HCT116 (cell line): ENCODE results near the gene F13A1. TPM values are rescaled to one million over a fixed set of nuclear protein-coding genes. Genes with fewer than 3 reads are reported as not detected.

Source experiments
- ATAC-seq: fragments of 200-7000 bp; cut with Tn5 transposase; 2 replicates; pipeline ENCODE4 v1.9.1; 2020; ENCODE audit warnings: mild to moderate bottlenecking, moderate library complexity
- BruUV-seq: library from RNA; stranded (reverse); fragments of 400-500 nt; replicated peaks from 2 replicates; lab custom pipeline; 2021; lab: Mats Ljungman, UMichigan
- CTCF ChIA-PET: fragments of 300-600 bp; sonication (Branson Sonifier 250); formaldehyde crosslinking; loops from one replicate; lab custom pipeline; 2021; ENCODE audit warnings: antibody characterized with exemption; lab: Charles Lee
- POLR2A ChIA-PET: fragments of 300-600, 350-600 bp; sonication (Branson Sonifier 250); formaldehyde crosslinking; loops from one replicate; lab custom pipeline; 2021; ENCODE audit warnings: antibody characterized with exemption; lab: Charles Lee
- RAD21 ChIA-PET, 2 experiments: fragments of 300-600 bp; sonication (Branson Sonifier 250); formaldehyde crosslinking; loops; one replicate each; lab custom pipeline; 2023; ENCODE audit warnings: low total read pairs in 2 of 2; ENCODE audit not compliant: uncharacterized antibody in 2 of 2, unreplicated experiment in 2 of 2, low non-redundant PET in 1 of 2; lab: Charles Lee
- DNase-seq: peaks from one replicate; pipeline ENCODE4 v3.0.0-alpha.2; 2010; ENCODE audit warnings: low read depth, low spot score
- H2AFZ ChIP-seq: fragments of 200-600 bp; shearing (Covaris generic), sonication (generic); 2 replicates; pipeline ENCODE4 v1.6.1; 2017; ENCODE audit warnings: low read depth, mixed run types, mixed read lengths, antibody characterized with exemption, low read length; ENCODE audit not compliant: poor library complexity, severe bottlenecking
- H3K27ac ChIP-seq: 2 replicates; pipeline ENCODE4 v1.5.1; 2012; ENCODE audit warnings: low read depth, low read length
- H3K27me3 ChIP-seq: fragments of 200-600 bp; sonication (generic); 2 replicates; pipeline ENCODE4 v1.6.1; 2016; ENCODE audit warnings: mixed run types, low read length, mixed read lengths; ENCODE audit not compliant: insufficient read depth
- H3K36me3 ChIP-seq, 2 experiments: fragments of 200-500 bp in 1 of 2; fragments of 200-600 bp in 1 of 2; sonication (Bioruptor generic) in 1 of 2; sonication (generic) in 1 of 2; 2 replicates each; pipeline versions ENCODE4 v1.5.1 to v1.6.1; 2014 to 2016; ENCODE audit warnings: low read length in 2 of 2, inconsistent platforms in 1 of 2, mixed read lengths in 1 of 2, mixed run types in 1 of 2; ENCODE audit not compliant: insufficient read depth in 2 of 2, control insufficient read depth in 1 of 2
- H3K4me1 ChIP-seq, 2 experiments: fragments of 200-600 bp in 1 of 2; sonication (generic) in 1 of 2; 2 replicates each; pipeline versions ENCODE4 v1.5.1 to v1.6.1; 2012 to 2017; ENCODE audit warnings: low read length in 2 of 2, inconsistent platforms in 1 of 2, mild to moderate bottlenecking in 1 of 2, mixed read lengths in 1 of 2, mixed run types in 1 of 2, moderate library complexity in 1 of 2; ENCODE audit not compliant: insufficient read depth in 2 of 2, control insufficient read depth in 1 of 2
- H3K4me2 ChIP-seq: fragments of 200-600 bp; sonication (generic); 2 replicates; pipeline ENCODE4 v1.6.1; 2017; ENCODE audit warnings: mixed run types, low read length, mixed read lengths
- H3K4me3 ChIP-seq, 2 experiments: fragments of 200-600 bp in 1 of 2; sonication (generic) in 1 of 2; replicated peaks in 1 of 2; 2 replicates each; pipeline ENCODE4 v1.5.1; 2011 to 2016; ENCODE audit warnings: low read length in 2 of 2, control low read depth in 1 of 2, low read depth in 1 of 2, mild to moderate bottlenecking in 1 of 2, mixed read lengths in 1 of 2, mixed run types in 1 of 2
- H3K79me2 ChIP-seq: fragments of 200-600 bp; sonication (generic); 2 replicates; pipeline ENCODE4 v1.6.1; 2017; ENCODE audit warnings: mild to moderate bottlenecking, mixed run types, low read length, moderate library complexity, mixed read lengths; ENCODE audit not compliant: insufficient read depth
- H3K9ac ChIP-seq: fragments of 200-600 bp; sonication (generic); 2 replicates; pipeline ENCODE4 v1.6.1; 2016; ENCODE audit warnings: low read length, mixed read lengths
- H3K9me2 ChIP-seq: fragments of 200-600 bp; sonication (generic), shearing (Covaris generic); 2 replicates; pipeline ENCODE4 v1.6.1; 2017; ENCODE audit warnings: mixed run types, mild to moderate bottlenecking, moderate library complexity; ENCODE audit not compliant: insufficient read depth
- H3K9me3 ChIP-seq, 2 experiments: fragments of 200-500 bp in 1 of 2; fragments of 200-600 bp in 1 of 2; sonication (Bioruptor generic) in 1 of 2; sonication (generic) in 1 of 2; 2 replicates each; pipeline ENCODE4 v1.6.1; 2014 to 2017; ENCODE audit warnings: low read length in 2 of 2, mixed read lengths in 2 of 2, inconsistent platforms in 1 of 2, low read depth in 1 of 2, mild to moderate bottlenecking in 1 of 2, mixed run types in 1 of 2, moderate library complexity in 1 of 2; ENCODE audit not compliant: control insufficient read depth in 1 of 2, insufficient read depth in 1 of 2
- H4K20me1 ChIP-seq: fragments of 200-600 bp; sonication (generic), shearing (Covaris generic); 2 replicates; pipeline ENCODE4 v1.6.1; 2017; ENCODE audit warnings: mixed run types, mild to moderate bottlenecking, moderate library complexity; ENCODE audit not compliant: insufficient read depth
- CBX3 ChIP-seq: IDR thresholded peaks from 2 replicates; pipeline ENCODE4 v1.6.1; 2012; ENCODE audit warnings: low read depth
- CEBPB ChIP-seq: IDR thresholded peaks from 2 replicates; pipeline ENCODE4 v1.6.1; 2012; ENCODE audit warnings: low read depth
- CTCF ChIP-seq, 3 experiments: fragments of 200-600 bp in 1 of 3; sonication (generic) in 1 of 3; IDR thresholded peaks in 2 of 3; conservative IDR thresholded peaks in 1 of 3; 2 replicates each; pipeline ENCODE4 v1.5.1; 2012 to 2017; ENCODE audit warnings: low read depth in 2 of 3, low read length in 2 of 3, antibody characterized with exemption in 1 of 3, borderline replicate concordance in 1 of 3, control low read depth in 1 of 3, mild to moderate bottlenecking in 1 of 3, mixed read lengths in 1 of 3, mixed run types in 1 of 3, moderate library complexity in 1 of 3; ENCODE audit not compliant: insufficient read depth in 1 of 3
- ELF1 ChIP-seq: IDR thresholded peaks from 2 replicates; pipeline ENCODE4 v1.6.1; 2012; ENCODE audit warnings: low read depth, borderline replicate concordance
- EZH2 ChIP-seq: fragments of 200-600 bp; sonication (generic); IDR thresholded peaks from 2 replicates; pipeline ENCODE4 v1.6.1; 2017; ENCODE audit warnings: antibody characterized with exemption, mixed run types
- EZH2phosphoT487 ChIP-seq: fragments of 200-600 bp; IDR thresholded peaks from 2 replicates; pipeline ENCODE4 v1.6.1; 2018; ENCODE audit warnings: antibody characterized with exemption, borderline replicate concordance
- FOSL1 ChIP-seq: IDR thresholded peaks from 2 replicates; pipeline ENCODE4 v1.6.1; 2012; ENCODE audit warnings: low read depth
- JUND ChIP-seq: IDR thresholded peaks from 2 replicates; pipeline ENCODE4 v1.6.1; 2012
- MAX ChIP-seq: IDR thresholded peaks from 2 replicates; pipeline ENCODE4 v1.6.1; 2012
- POLR2A ChIP-seq: IDR thresholded peaks from 2 replicates; pipeline ENCODE4 v1.7.0; 2011; ENCODE audit warnings: borderline replicate concordance; ENCODE audit not compliant: insufficient read depth, insufficient read length; ENCODE audit errors: extremely low read depth
- POLR2AphosphoS5 ChIP-seq: IDR thresholded peaks from 2 replicates; pipeline ENCODE4 v1.6.1; 2011; ENCODE audit warnings: mild to moderate bottlenecking, low read depth, low read length, moderate library complexity
- RAD21 ChIP-seq: IDR thresholded peaks from 2 replicates; pipeline ENCODE4 v1.6.1; 2012; ENCODE audit warnings: low read depth, mild to moderate bottlenecking
- SP1 ChIP-seq: IDR thresholded peaks from 2 replicates; pipeline ENCODE4 v1.6.1; 2012; ENCODE audit warnings: low read depth
- SRF ChIP-seq: IDR thresholded peaks from 2 replicates; pipeline ENCODE4 v1.6.1; 2012; ENCODE audit warnings: low read depth
- TCF7L2 ChIP-seq: IDR thresholded peaks from 2 replicates; pipeline ENCODE4 v1.7.0; 2011; ENCODE audit warnings: borderline replicate concordance, inconsistent platforms; ENCODE audit not compliant: insufficient read depth, insufficient read length; ENCODE audit errors: extremely low read depth
- YY1 ChIP-seq: IDR thresholded peaks from 2 replicates; pipeline ENCODE4 v1.6.1; 2011; ENCODE audit warnings: low read length, low read depth, moderate library complexity, mild to moderate bottlenecking; ENCODE audit not compliant: insufficient replicate concordance; ENCODE audit errors: extremely low read depth
- ZFX ChIP-seq: fragments of 450-650 bp; IDR thresholded peaks from 2 replicates; pipeline ENCODE4 v1.6.1; 2017
- ZNF274 ChIP-seq: fragments of 200-500 bp; sonication (Bioruptor generic); IDR thresholded peaks from 2 replicates; pipeline ENCODE4 v1.6.1; 2014; ENCODE audit warnings: mild to moderate bottlenecking, low read depth, low read length, inconsistent platforms
- intact Hi-C: fragments of 100-400 bp; cut with micrococcal nuclease; formaldehyde crosslinking; loops from 2 replicates; pipeline ENCODE4 v1.10.0; 2022
- total RNA-seq: library from RNA; stranded (reverse); gene quantifications from one replicate; pipeline ENCODE4 v1.2.1, GENCODE V29; 2021; ENCODE audit not compliant: unreplicated experiment
- TF ChIP-seq, protein P1 (sequence below): IDR thresholded peaks from 2 replicates; pipeline ENCODE4 v1.6.1; 2012

Gene F13A1
- total RNA-seq, 1 experiment from 2014 or later = 0.34 TPM

GRCh38 chr6:6362056-6362840, 41.8 kb upstream of the F13A1 start:
- no peak overlapping the region for H3K4me2 ChIP-seq
- H3K9me2 ChIP-seq = no peaks in the 10 kb centered on the region
- H3K9ac ChIP-seq = no peak overlapping the region
- ChIA-PET POLR2A (no interaction called here), RAD21 (no interaction called here), CTCF (no interaction called here)
- TF ChIP-seq MAX (no peak), EZH2phosphoT487 (no peak), POLR2AphosphoS5 (no peak), SRF (no peak), EZH2 (no peak), YY1 (no peak), FOSL1 (no peak), TCF7L2 (no peak), POLR2A (no peak), ZFX (no peak), CEBPB (no peak)
- no peaks in the 10 kb centered on the region for H3K9me3 ChIP-seq
- H3K36me3 ChIP-seq = no peaks in the 10 kb centered on the region
- intact Hi-C loops = no loop called here
- H4K20me1 ChIP-seq = no peaks in the 10 kb centered on the region
- peaks cover 10% of the 10 kb centered on the region; the same call in 1 of the 2 replicates for H3K27me3 ChIP-seq
- H2AFZ ChIP-seq = no peak overlapping the region
- H3K79me2 ChIP-seq = no peaks in the 10 kb centered on the region
- no peak overlapping the region for H3K4me3 ChIP-seq
- ATAC-seq (no peak), DNase-seq (no peak)
- H3K27ac ChIP-seq = no peak overlapping the region
- H3K4me1 ChIP-seq = no peaks in the 10 kb centered on the region
- no TSS peak for BruUV-seq

DNA sequence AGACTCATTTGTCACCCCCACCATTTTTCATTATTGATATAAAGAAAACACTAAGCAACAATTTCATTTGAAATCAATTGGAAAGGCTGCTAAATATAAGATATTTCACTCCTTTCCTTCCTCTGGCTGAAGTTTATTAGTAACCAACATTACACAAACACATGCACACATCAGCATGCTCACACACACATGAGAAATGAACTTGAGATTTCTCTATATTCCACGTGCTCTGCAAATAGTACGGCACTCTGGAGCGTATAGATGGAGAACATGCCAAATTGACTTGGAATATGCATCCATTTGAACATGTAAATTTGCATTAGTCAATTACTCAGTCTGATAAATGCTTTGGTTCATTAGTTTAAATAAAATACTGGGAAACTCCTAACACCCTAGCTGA, 37.1 kb upstream of the F13A1 start:
- intact Hi-C loops = no loop called here
- no peak for ATAC-seq
- H3K79me2 ChIP-seq = no peaks in the 10 kb centered on the region
- H3K4me2 ChIP-seq = no peak overlapping the region
- RAD21 ChIA-PET = no interaction called here
- no peak overlapping the region for H3K27ac ChIP-seq
- H3K4me1 ChIP-seq = no peaks in the 10 kb centered on the region
- H3K27me3 ChIP-seq = peaks cover 23% of the 10 kb centered on the region; the same call in 1 of the 2 replicates
- no peaks in the 10 kb centered on the region for H4K20me1 ChIP-seq
- H3K9me2 ChIP-seq = no peaks in the 10 kb centered on the region
- no peak for DNase-seq
- TF ChIP-seq ELF1 = no peak
- TF ChIP-seq MAX = no peak
- no peak for TF ChIP-seq JUND
- no peak for TF ChIP-seq EZH2phosphoT487
- no peak for TF ChIP-seq CBX3
- TF ChIP-seq FOSL1 = no peak
- no peak for TF ChIP-seq RAD21
- no peak for TF ChIP-seq YY1
- no peak for TF ChIP-seq EZH2
- TF ChIP-seq, protein P1, sequence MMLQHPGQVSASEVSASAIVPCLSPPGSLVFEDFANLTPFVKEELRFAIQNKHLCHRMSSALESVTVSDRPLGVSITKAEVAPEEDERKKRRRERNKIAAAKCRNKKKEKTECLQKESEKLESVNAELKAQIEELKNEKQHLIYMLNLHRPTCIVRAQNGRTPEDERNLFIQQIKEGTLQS = no peak
- no peak for TF ChIP-seq CTCF (IDR thresholded peaks at IDR 0.05 in 2 of 3, conservative IDR thresholded peaks at IDR 0.05 in 1 of 3; ENCODE audit: borderline replicate concordance in 1 of 3, insufficient read depth in 1 of 3, low read depth in 2 of 3, low read length in 2 of 3)
- TF ChIP-seq ZNF274 = no peak
- no peak for TF ChIP-seq SP1
- H3K9ac ChIP-seq = no peak overlapping the region
- no peak overlapping the region for H2AFZ ChIP-seq
- BruUV-seq = no TSS peak
- CTCF ChIA-PET = no interaction called here
- POLR2A ChIA-PET = no interaction called here
- H3K4me3 ChIP-seq = no peak overlapping the region
- no peaks in the 10 kb centered on the region for H3K36me3 ChIP-seq
- no peaks in the 10 kb centered on the region for H3K9me3 ChIP-seq
